ENCODE results near the gene CRIP1. TPM values are rescaled to one million over a fixed set of nuclear protein-coding genes. Genes with fewer than 3 reads are reported as not detected.

The CRIP1 gene
- total RNA-seq, 4 donors from 2014 or later = 28.6 to 140 (median 76.2) TPM

GRCh38 chr14:105533391-105533790, 46.7 kb downstream of the CRIP1 start:
- H3K27ac ChIP-seq = no peak overlapping the region
- H3K36me3 ChIP-seq = no peaks in the 10 kb centered on the region
- H3K4me1 ChIP-seq = peaks cover 15% of the 10 kb centered on the region
- H3K4me3 ChIP-seq = no peak overlapping the region
- H3K27me3 ChIP-seq = peaks cover 30% of the 10 kb centered on the region
- WGBS = 90% methylated on average over 2 of the region's 9 CpGs
- no peaks in the 10 kb centered on the region for H3K9me3 ChIP-seq
- TF ChIP-seq CTCF (IDR thresholded peaks at IDR 0.05) = no peak
- no peak for TF ChIP-seq EP300 (IDR thresholded peaks at IDR 0.05)
- TF ChIP-seq POLR2A (IDR thresholded peaks at IDR 0.05) = no peak
- no peak for TF ChIP-seq POLR2AphosphoS5 (IDR thresholded peaks at IDR 0.05)
- DNase-seq (ENCODE audit: low spot score in 2 of 2) = no peak

- Histone ChIP-seq H3K36me3 (no peaks in the 10 kb centered on the region), H3K4me1 (peaks cover 9% of the 10 kb centered on the region), H3K4me3 (no peak overlapping the region), H3K9me3 (no peaks in the 10 kb centered on the region), H3K27me3 (peaks cover 35% of the 10 kb centered on the region), H3K27ac (no peak overlapping the region)
- no peak for DNase-seq (ENCODE audit: low spot score in 2 of 2)
- no peak for TF ChIP-seq EP300 (IDR thresholded peaks at IDR 0.05)
- 62% methylated on average over 21 of the region's 21 CpGs for WGBS
Measured at GRCh38 chr14:105533811-105534498, 47.3 kb downstream of the CRIP1 start.

GRCh38 chr14:105534586-105534985, 47.9 kb downstream of the CRIP1 start:
- no peak for DNase-seq (ENCODE audit: low spot score in 2 of 2)
- WGBS = 59% methylated on average over 10 of the region's 13 CpGs
- Histone ChIP-seq H3K27ac (no peak overlapping the region), H3K4me3 (no peak overlapping the region), H3K4me1 (peaks cover 6% of the 10 kb centered on the region), H3K36me3 (no peaks in the 10 kb centered on the region), H3K27me3 (peaks cover 36% of the 10 kb centered on the region), H3K9me3 (no peaks in the 10 kb centered on the region)
- TF ChIP-seq POLR2AphosphoS5 (IDR thresholded peaks at IDR 0.05) (no peak), CTCF (IDR thresholded peaks at IDR 0.05) (no peak), EP300 (IDR thresholded peaks at IDR 0.05) (no peak), POLR2A (IDR thresholded peaks at IDR 0.05) (no peak)

GRCh38 chr14:105536051-105536450, 49.4 kb downstream of the CRIP1 start:
- TF ChIP-seq CTCF (IDR thresholded peaks at IDR 0.05) (no peak), EP300 (IDR thresholded peaks at IDR 0.05) (no peak), POLR2AphosphoS5 (IDR thresholded peaks at IDR 0.05) (no peak), POLR2A (IDR thresholded peaks at IDR 0.05) (no peak)
- no peak overlapping the region for H3K4me3 ChIP-seq
- no peak overlapping the region for H3K27ac ChIP-seq
- H3K9me3 ChIP-seq = no peaks in the 10 kb centered on the region
- DNase-seq (ENCODE audit: low spot score in 2 of 2) = no peak
- H3K4me1 ChIP-seq = peaks cover 6% of the 10 kb centered on the region
- peaks cover 36% of the 10 kb centered on the region for H3K27me3 ChIP-seq
- H3K36me3 ChIP-seq = no peaks in the 10 kb centered on the region
- 89% methylated on average over 4 of the region's 7 CpGs for WGBS

GRCh38 chr14:105536691-105537579, 50.2 kb downstream of the CRIP1 start:
- H3K9me3 ChIP-seq = no peaks in the 10 kb centered on the region
- no peak for DNase-seq (ENCODE audit: low spot score in 2 of 2)
- H3K4me3 ChIP-seq = no peak overlapping the region
- TF ChIP-seq POLR2AphosphoS5 (IDR thresholded peaks at IDR 0.05) (no peak), CTCF (IDR thresholded peaks at IDR 0.05) (no peak), EP300 (IDR thresholded peaks at IDR 0.05) (no peak)
- peaks cover 36% of the 10 kb centered on the region for H3K27me3 ChIP-seq
- whole genome bisulfite sequencing = 69% methylated on average over 32 of the region's 34 CpGs
- no peak overlapping the region for H3K27ac ChIP-seq
- no peaks in the 10 kb centered on the region for H3K36me3 ChIP-seq
- H3K4me1 ChIP-seq = peaks cover 6% of the 10 kb centered on the region

Data from suprapubic skin (tissue), 4 donors.